Heart left ventricle (tissue), 16 donors: Measurements from ENCODE around the gene STIL. TPM values are rescaled to one million over a fixed set of nuclear protein-coding genes. Genes with fewer than 3 reads are reported as not detected.
"Not testable (repeated sequence)": the region's sequence is repeated elsewhere in the genome, so short reads cannot be mapped to it uniquely, and the experiment has no call there.

Source experiments
- ATAC-seq, 4 donors: fragments of 200-7000 bp; cut with Tn5 transposase; one replicate each; pipeline ENCODE4 v1.9.1; 2020 to 2022; ENCODE audit warnings: moderate library complexity in 4 of 4, mild to moderate bottlenecking in 3 of 4, moderate number of reproducible peaks in 1 of 4
- DNase-seq, 5 donors: peaks; one replicate each; pipeline ENCODE4 v3.0.0-alpha.2; 2020
- H3K27ac ChIP-seq, 12 donors: fragments of 200-600 bp; sonication (generic) in 4 of 12; one replicate each; pipeline versions ENCODE4 v1.5.0 to v1.8.0; 2016 to 2022; ENCODE audit warnings: mild to moderate bottlenecking in 2 of 12
- H3K27me3 ChIP-seq, 9 donors: fragments of 200-600 bp; sonication (generic) in 2 of 9; one replicate each; pipeline versions ENCODE4 v1.5.1 to v1.8.0; 2016 to 2022; ENCODE audit warnings: mild to moderate bottlenecking in 3 of 9
- H3K36me3 ChIP-seq, 9 donors: fragments of 200-600 bp; sonication (generic) in 2 of 9; one replicate each; pipeline versions ENCODE4 v1.5.0 to v1.8.0; 2018 to 2022; ENCODE audit warnings: mild to moderate bottlenecking in 2 of 9
- H3K4me1 ChIP-seq, 12 donors: fragments of 200-600 bp; sonication (generic) in 4 of 12; one replicate each; pipeline versions ENCODE4 v1.5.0 to v1.8.0; 2016 to 2022; ENCODE audit warnings: mild to moderate bottlenecking in 3 of 12
- H3K4me3 ChIP-seq, 12 donors: fragments of 200-600 bp; sonication (generic) in 4 of 12; one replicate each; pipeline versions ENCODE4 v1.5.0 to v1.8.0; 2017 to 2022; ENCODE audit warnings: mild to moderate bottlenecking in 9 of 12, moderate library complexity in 4 of 12
- H3K9me3 ChIP-seq, 12 donors: fragments of 200-600 bp; sonication (generic) in 4 of 12; one replicate each; pipeline versions ENCODE4 v1.5.0 to v1.8.0; 2016 to 2022; ENCODE audit warnings: mild to moderate bottlenecking in 1 of 12
- CTCF ChIP-seq, 12 donors: fragments of 200-600 bp; sonication (generic) in 4 of 12; IDR thresholded peaks; one replicate each; pipeline versions ENCODE4 v1.5.0 to v1.8.0; 2018 to 2022; ENCODE audit warnings: antibody characterized with exemption in 12 of 12, mild to moderate bottlenecking in 5 of 12
- POLR2A ChIP-seq, 2 donors: fragments of 450-650 bp; IDR thresholded peaks; one replicate each; pipeline ENCODE4 v1.6.1; 2017; ENCODE audit warnings: antibody characterized with exemption in 2 of 2, mild to moderate bottlenecking in 2 of 2, moderate library complexity in 2 of 2
- WGBS, 4 donors: extraction: QIAGEN DNeasy Blood & Tissue Kit in 2 of 4; methylation state at CpG; one replicate each; pipeline versions ENCODE4 v1.1.5 to v1.1.7; 2013 to 2018; 5-methylcytosine and 5-hydroxymethylcytosine counted together
- intact Hi-C, 10 donors: fragments of 100-400 bp; cut with DNase I; formaldehyde crosslinking; loops; one replicate each; pipeline versions ENCODE4 v1.11.1 to v1.14.2; 2022
- polyA plus RNA-seq, 2 donors: library from polyadenylated mRNA; stranded (reverse); fragments of 200-250 nt; gene quantifications; one replicate each; pipeline ENCODE4 v1.2.3, GENCODE V29; 2013
- total RNA-seq, 9 donors: library from RNA; depleted of rRNA in 2 of 9; stranded (reverse); fragments of >200 nt in 2 of 9; fragmentation: NEBNext Ultra II Directional in 3 of 9; extraction: Animal tissue kit (Norgen Biotek cat#: 25700) in 3 of 9; gene quantifications; one replicate each; pipeline versions ENCODE4 v1.1.0 to v1.2.4, GENCODE V29; 2016 to 2023
- donor health status: ischemic (EF 13 %, LVEDD 7.1; RV severe dilation, severe dysfunction).
- donor health status: healthy with polysubstance abuse.
- donor health status: DM: no; HTN: yes; CAD: no.
- donor health status: DM: no; HTN: no; CAD: no.
- donor health status: ischemic (EF 25% LVEDD 6.9; RV normal size, moderate dysfunction).
- donor health status: ischemic (EF 25% LVEDD 5.7; RV mildly dilated, moderate dysfunction).
- donor health status: healthy.
- donor health status: DM: yes; HTN: yes; CAD: no.
- donor health status: ischemic (EF 35%, LVEDD 5.7; RV mildly dilated, moderate dysfunction).
- donor health status: nonischemic (EF 11% LVEDD 7.7; RV severe dilation, severe dysfunction).
- donor health status: DM: yes; HTN: yes; CAD: no.
- donor health status: PGD.
- donor health status: ischemic (EF 29% LVEDD 5.4; RV normal size, mild dysfunction).
- donor health status: nonischemic (EF 23%, LVEDD 6.1; RV moderate dilation, normal function).

The STIL gene
- total and polyA plus RNA-seq, 11 donors, result 0.19 to 3.1 (median 0.60) TPM

GRCh38 chr1:47323599-47324031, 9.7 kb upstream of the STIL start:
- Histone ChIP-seq H3K27ac (no peak overlapping the region), H3K36me3 (no peaks in the 10 kb centered on the region), H3K27me3 (no peaks in the 10 kb centered on the region), H3K4me3 (no peak overlapping the region), H3K4me1 (no peaks in the 10 kb centered on the region), H3K9me3 (no peaks in the 10 kb centered on the region)
- intact Hi-C loops, result loop anchor here in 1 of 10 donors (10.0 kb wide), 1 partner anchor 139 kb away; no protein-coding TSS in a partner anchor
- DNase-seq, result no peak
- 25 to 33% (median 31%) methylated on average over 1 of the region's 1 CpG for WGBS, 4 donors
- no peak for ATAC-seq
- TF ChIP-seq POLR2A (IDR thresholded peaks at IDR 0.05) (no peak), CTCF (IDR thresholded peaks at IDR 0.05) (no peak)

GRCh38 chr1:47319968-47320367, 6.0 kb upstream of the STIL start:
- not testable (repeated sequence) for H3K27me3 ChIP-seq, H3K27ac ChIP-seq, H3K9me3 ChIP-seq, H3K4me3 ChIP-seq, H3K36me3 ChIP-seq, ATAC-seq, DNase-seq, H3K4me1 ChIP-seq
- intact Hi-C loops, result loop anchor here in 1 of 10 donors (10.0 kb wide), 1 partner anchor 135 kb away; no protein-coding TSS in a partner anchor
- 83 to 87% (median 86%) methylated on average over 14 of the region's 14 CpGs for WGBS, 4 donors

- intact Hi-C loops, result no loop called here
- 75 to 84% (median 81%) methylated on average over 1 of the region's 1 CpG for WGBS, 4 donors
- DNase-seq (no peak), ATAC-seq (no peak)
- Histone ChIP-seq H3K27me3 (no peaks in the 10 kb centered on the region), H3K4me3 (no peak overlapping the region), H3K9me3 (no peaks in the 10 kb centered on the region), H3K27ac (no peak overlapping the region), H3K4me1 (peaks cover 0 to 13% (median 7%) of the 10 kb centered on the region in 12 donors), H3K36me3 (no peaks in the 10 kb centered on the region)
- TF ChIP-seq POLR2A (IDR thresholded peaks at IDR 0.05) (no peak), CTCF (IDR thresholded peaks at IDR 0.05) (no peak)
Measured at GRCh38 chr1:47317841-47318240, 3.9 kb upstream of the STIL start.

- H3K4me3 ChIP-seq, result no peak overlapping the region
- H3K27me3 ChIP-seq, result no peaks in the 10 kb centered on the region
- H3K27ac ChIP-seq, result no peak overlapping the region
- H3K4me1 ChIP-seq, result peaks cover 0 to 13% (median 7%) of the 10 kb centered on the region in 12 donors
- peaks cover 0 to 17% (median 0%) of the 10 kb centered on the region in 9 donors for H3K36me3 ChIP-seq
- 88 to 94% (median 93%) methylated on average over 4 of the region's 4 CpGs for WGBS, 4 donors
- TF ChIP-seq CTCF (IDR thresholded peaks at IDR 0.05) (no peak), POLR2A (IDR thresholded peaks at IDR 0.05) (no peak)
- intact Hi-C loops, result no loop called here
- ATAC-seq (no peak), DNase-seq (no peak)
- H3K9me3 ChIP-seq, result no peaks in the 10 kb centered on the region
Measured at GRCh38 chr1:47309427-47309826, 4.5 kb downstream of the STIL start.

- ATAC-seq (no peak), DNase-seq (no peak)
- peaks cover 0 to 40% (median 0%) of the 10 kb centered on the region in 9 donors for H3K36me3 ChIP-seq
- no peak overlapping the region for H3K27ac ChIP-seq
- H3K4me3 ChIP-seq, result no peak overlapping the region
- H3K27me3 ChIP-seq, result no peaks in the 10 kb centered on the region
- WGBS, 4 donors, result 92 to 96% (median 95%) methylated on average over 2 of the region's 2 CpGs
- no peaks in the 10 kb centered on the region for H3K9me3 ChIP-seq
- H3K4me1 ChIP-seq, result peaks cover 0 to 17% (median 8%) of the 10 kb centered on the region in 12 donors
- intact Hi-C loops, result no loop called here
- TF ChIP-seq CTCF (IDR thresholded peaks at IDR 0.05) (no peak), POLR2A (IDR thresholded peaks at IDR 0.05) (no peak)
Measured at GRCh38 chr1:47302472-47302871, 11.5 kb downstream of the STIL start.
